Prostate gland (tissue), 2 donors: ENCODE measurements around the gene ACACA. TPM values are rescaled to one million over a fixed set of nuclear protein-coding genes. Genes with fewer than 3 reads are reported as not detected.

Source experiments
- DNase-seq: peaks from one replicate; pipeline ENCODE4 v3.0.0-alpha.2; 2019; ENCODE audit warnings: low spot score
- H3K27ac ChIP-seq, 2 donors: fragments of 200-600 bp; sonication (generic); 2 replicates each; pipeline ENCODE4 v1.5.1; 2017 to 2019
- H3K27me3 ChIP-seq: fragments of 200-600 bp; sonication (generic); replicated peaks from 2 replicates; pipeline ENCODE4 v1.5.1; 2019; ENCODE audit not compliant: insufficient read depth
- H3K36me3 ChIP-seq, 2 donors: fragments of 200-600 bp; sonication (generic); 1 replicate in 1 of 2; 2 replicates in 1 of 2; pipeline versions ENCODE4 v1.5.1 to v1.8.1; 2017 to 2019
- H3K4me1 ChIP-seq: fragments of 200-600 bp; sonication (generic); replicated peaks from 2 replicates; pipeline ENCODE4 v1.5.1; 2019
- H3K4me3 ChIP-seq, 2 donors: fragments of 200-600 bp; sonication (generic); 2 replicates each; pipeline ENCODE4 v1.5.1; 2017 to 2019
- H3K9me3 ChIP-seq: fragments of 200-600 bp; sonication (generic); 2 replicates; pipeline ENCODE4 v1.5.1; 2017
- CTCF ChIP-seq, 4 experiments: fragments of 200-600 bp in 2 of 4; fragments of 450-650 bp in 2 of 4; sonication (generic) in 2 of 4; IDR thresholded peaks; 1 replicate in 3 of 4; 2 replicates in 1 of 4; pipeline ENCODE4 v1.5.1; 2016 to 2019; ENCODE audit warnings: antibody characterized with exemption in 4 of 4, mild to moderate bottlenecking in 2 of 4, moderate library complexity in 2 of 4
- POLR2A ChIP-seq: fragments of 450-650 bp; IDR thresholded peaks from one replicate; pipeline ENCODE4 v1.6.1; 2016; ENCODE audit warnings: antibody characterized with exemption, mild to moderate bottlenecking
- POLR2AphosphoS5 ChIP-seq: sonication (generic); formaldehyde crosslinking; IDR thresholded peaks from one replicate; pipeline ENCODE4 v1.6.1; 2017; ENCODE audit warnings: antibody characterized with exemption
- WGBS: methylation state at CpG from one replicate; pipeline ENCODE4 v1.1.5; 2018; 5-methylcytosine and 5-hydroxymethylcytosine counted together
- intact Hi-C: fragments of 100-400 bp; cut with DNase I; formaldehyde crosslinking; loops from one replicate; pipeline ENCODE4 v1.14.2; 2022
- total RNA-seq, 2 donors: library from RNA; depleted of rRNA; stranded (reverse); fragments of >200 nt; gene quantifications; one replicate each; pipeline ENCODE4 v1.1.0, GENCODE V29; 2016

Gene ACACA
- total RNA-seq, 2 donors from 2014 or later: 54.2 to 71.3 TPM

GRCh38 chr17:37386462-37386861, 20.2 kb downstream of the ACACA start:
- Histone ChIP-seq H3K27me3 (no peaks in the 10 kb centered on the region), H3K4me3 (no peak overlapping the region), H3K36me3 (no peaks in the 10 kb centered on the region), H3K27ac (no peak overlapping the region), H3K4me1 (no peaks in the 10 kb centered on the region), H3K9me3 (no peaks in the 10 kb centered on the region)
- DNase-seq: no peak
- 94% methylated on average over 5 of the region's 5 CpGs for WGBS
- intact Hi-C loops: no loop called here
- TF ChIP-seq CTCF (IDR thresholded peaks at IDR 0.05): no peak
- no peak for TF ChIP-seq POLR2AphosphoS5
- no peak for TF ChIP-seq POLR2A

GRCh38 chr17:37385474-37385990, 21.1 kb downstream of the ACACA start:
- no peaks in the 10 kb centered on the region for H3K4me1 ChIP-seq
- intact Hi-C loops: no loop called here
- no peaks in the 10 kb centered on the region for H3K9me3 ChIP-seq
- no peaks in the 10 kb centered on the region for H3K36me3 ChIP-seq
- H3K27me3 ChIP-seq: no peaks in the 10 kb centered on the region
- no peak overlapping the region for H3K4me3 ChIP-seq
- no peak overlapping the region for H3K27ac ChIP-seq
- TF ChIP-seq POLR2AphosphoS5 (no peak), POLR2A (no peak), CTCF (IDR thresholded peaks at IDR 0.05) (no peak)
- no peak for DNase-seq

- Histone ChIP-seq H3K27me3 (no peaks in the 10 kb centered on the region), H3K9me3 (no peaks in the 10 kb centered on the region), H3K4me1 (no peaks in the 10 kb centered on the region), H3K36me3 (no peaks in the 10 kb centered on the region), H3K4me3 (no peak overlapping the region), H3K27ac (no peak overlapping the region)
- no peak for DNase-seq
- TF ChIP-seq POLR2A (no peak), POLR2AphosphoS5 (no peak), CTCF (IDR thresholded peaks at IDR 0.05) (no peak)
- intact Hi-C loops: no loop called here
- WGBS: 54% methylated on average over 3 of the region's 3 CpGs
Measured at GRCh38 chr17:37384560-37385149, 22.0 kb downstream of the ACACA start.

- Histone ChIP-seq H3K27me3 (no peaks in the 10 kb centered on the region), H3K4me1 (no peaks in the 10 kb centered on the region), H3K4me3 (no peak overlapping the region), H3K27ac (no peak overlapping the region), H3K9me3 (no peaks in the 10 kb centered on the region), H3K36me3 (no peaks in the 10 kb centered on the region)
- no peak for DNase-seq
- 92% methylated on average over 1 of the region's 1 CpG for WGBS
- TF ChIP-seq CTCF (IDR thresholded peaks at IDR 0.05): no peak
- intact Hi-C loops: no loop called here
Measured at GRCh38 chr17:37382056-37382455, 24.6 kb downstream of the ACACA start.

GRCh38 chr17:37375706-37376105, 30.9 kb downstream of the ACACA start, which contains the start of gene C17orf78:
C17orf78 (plus strand) TSS chr17:37375985; CDS start chr17:37376093, 108 bp downstream.
- Histone ChIP-seq H3K4me3 (no peak within 1 kb of the TSS), H3K4me1 (no peaks in the 10 kb centered on the region), H3K27ac (no peak within 1 kb of the TSS), H3K27me3 (no peaks in the 10 kb centered on the region), H3K9me3 (no peaks in the 10 kb centered on the region), H3K36me3 (no peaks in the 10 kb centered on the region)
- intact Hi-C loops: loop anchor here (10.0 kb wide), 1 partner anchor 121 kb away; no protein-coding TSS in a partner anchor
- no peak for DNase-seq
- 92% methylated on average over 7 of the region's 7 CpGs for WGBS
- TF ChIP-seq CTCF (IDR thresholded peaks at IDR 0.05) (no peak), POLR2A (no peak), POLR2AphosphoS5 (no peak)
